ENCODE results near the gene MNDA.

MNDA gene

GRCh38 chr1:158812336-158812735 is 18.8 kb upstream of the MNDA start:
- no peak for TF ChIP-seq CTCF (conservative IDR thresholded peaks at IDR 0.05; ENCODE audit: low read depth, low read length)
- H3K27me3 ChIP-seq (ENCODE audit: insufficient read depth, low read depth) = no peaks in the 10 kb centered on the region
- H2AFZ ChIP-seq (ENCODE audit: low read depth) = no peak overlapping the region
- H3K4me3 ChIP-seq (IDR thresholded peaks at IDR 0.05; ENCODE audit: insufficient read depth, low read depth, low read length) = no peak overlapping the region
- H3K9ac ChIP-seq = no peak overlapping the region
- no peaks in the 10 kb centered on the region for H3K4me1 ChIP-seq (ENCODE audit: low read depth, poor library complexity, severe bottlenecking)
- no peaks in the 10 kb centered on the region for H3K79me2 ChIP-seq (ENCODE audit: insufficient read depth, low read depth)
- H3K36me3 ChIP-seq (ENCODE audit: insufficient read depth) = no peaks in the 10 kb centered on the region
- H3K27ac ChIP-seq = no peak overlapping the region
- H4K20me1 ChIP-seq (ENCODE audit: insufficient read depth) = no peaks in the 10 kb centered on the region
- no peak overlapping the region for H3K4me2 ChIP-seq

- Histone ChIP-seq H2AFZ (ENCODE audit: low read depth) (no peak overlapping the region), H4K20me1 (ENCODE audit: insufficient read depth) (no peaks in the 10 kb centered on the region)
Observed at GRCh38 chr1:158813164-158813563, 18.0 kb upstream of the MNDA start.

DNA sequence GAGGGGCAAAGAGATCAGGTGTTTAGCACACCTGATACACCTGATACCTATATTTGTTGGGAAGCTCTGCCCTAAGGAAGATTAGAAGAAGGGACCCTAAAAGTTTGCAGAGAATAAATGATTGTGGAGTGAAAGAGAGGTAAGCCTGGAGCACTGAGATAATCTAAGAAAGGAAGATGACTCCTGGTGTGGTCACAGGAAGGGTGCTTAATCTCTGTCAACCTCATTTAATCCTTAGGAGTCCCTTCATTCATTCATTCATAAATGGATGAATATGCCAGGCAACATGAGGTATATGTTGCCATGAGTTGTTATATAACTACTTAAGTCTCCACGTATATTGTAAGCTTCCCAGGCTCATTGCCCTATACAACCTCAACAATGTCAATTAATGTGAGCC is 16.2 kb upstream of the MNDA start:
- TF ChIP-seq CTCF (conservative IDR thresholded peaks at IDR 0.05; ENCODE audit: low read depth, low read length) = no peak
- Histone ChIP-seq H3K9ac (no peak overlapping the region), H3K27ac (no peak overlapping the region), H3K36me3 (ENCODE audit: insufficient read depth) (no peaks in the 10 kb centered on the region), H3K4me1 (ENCODE audit: low read depth, poor library complexity, severe bottlenecking) (no peaks in the 10 kb centered on the region), H3K27me3 (ENCODE audit: insufficient read depth, low read depth) (no peaks in the 10 kb centered on the region), H3K79me2 (ENCODE audit: insufficient read depth, low read depth) (no peaks in the 10 kb centered on the region), H4K20me1 (ENCODE audit: insufficient read depth) (no peaks in the 10 kb centered on the region), H3K4me2 (no peak overlapping the region), H2AFZ (ENCODE audit: low read depth) (no peak overlapping the region), H3K4me3 (IDR thresholded peaks at IDR 0.05; ENCODE audit: insufficient read depth, low read depth, low read length) (no peak overlapping the region)

More at GRCh38 chr1:158813164-158813563, 18.0 kb upstream of the MNDA start:
- no peak for TF ChIP-seq CTCF (conservative IDR thresholded peaks at IDR 0.05; ENCODE audit: low read depth, low read length)
- H3K4me2 ChIP-seq = no peak overlapping the region
- H3K36me3 ChIP-seq (ENCODE audit: insufficient read depth) = no peaks in the 10 kb centered on the region
- no peaks in the 10 kb centered on the region for H3K27me3 ChIP-seq (ENCODE audit: insufficient read depth, low read depth)
- no peak overlapping the region for H3K27ac ChIP-seq
- no peak overlapping the region for H3K9ac ChIP-seq
- H3K4me1 ChIP-seq (ENCODE audit: low read depth, poor library complexity, severe bottlenecking) = no peaks in the 10 kb centered on the region
- no peak overlapping the region for H3K4me3 ChIP-seq (IDR thresholded peaks at IDR 0.05; ENCODE audit: insufficient read depth, low read depth, low read length)
- no peaks in the 10 kb centered on the region for H3K79me2 ChIP-seq (ENCODE audit: insufficient read depth, low read depth)

DNA sequence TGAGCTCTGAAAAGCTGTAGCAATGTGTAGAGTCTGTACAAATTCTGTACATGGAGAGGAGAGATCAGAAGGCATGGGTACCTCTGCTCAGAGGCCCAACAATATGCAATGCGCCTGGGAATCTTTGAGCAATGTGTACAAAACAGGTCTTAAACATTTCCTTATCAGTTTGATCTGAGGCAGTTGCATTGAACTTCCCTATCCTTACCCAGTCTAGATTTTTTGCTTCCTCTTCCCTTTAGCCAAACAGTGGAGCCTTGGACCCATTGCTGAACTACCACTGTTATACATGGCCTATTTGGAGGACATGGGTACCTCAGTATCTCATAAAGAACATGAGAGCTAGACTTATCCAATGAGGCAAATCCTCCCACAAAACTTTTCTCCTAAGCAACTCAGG is 12.6 kb upstream of the MNDA start:
- Histone ChIP-seq H3K27me3 (ENCODE audit: insufficient read depth, low read depth) (no peaks in the 10 kb centered on the region), H3K79me2 (ENCODE audit: insufficient read depth, low read depth) (no peaks in the 10 kb centered on the region), H2AFZ (ENCODE audit: low read depth) (no peak overlapping the region), H3K9ac (no peak overlapping the region), H3K36me3 (ENCODE audit: insufficient read depth) (no peaks in the 10 kb centered on the region), H3K4me2 (no peak overlapping the region), H4K20me1 (ENCODE audit: insufficient read depth) (no peaks in the 10 kb centered on the region), H3K27ac (no peak overlapping the region), H3K4me1 (ENCODE audit: low read depth, poor library complexity, severe bottlenecking) (no peaks in the 10 kb centered on the region), H3K4me3 (IDR thresholded peaks at IDR 0.05; ENCODE audit: insufficient read depth, low read depth, low read length) (no peak overlapping the region)
- TF ChIP-seq CTCF (conservative IDR thresholded peaks at IDR 0.05; ENCODE audit: low read depth, low read length) = no peak
